HG02610 (cell line): ENCODE data around the gene TP63.
"Not testable (repeated sequence)": the region's sequence is repeated elsewhere in the genome, so short reads cannot be mapped to it uniquely, and the experiment has no call there.

ENCODE experiments used
- ATAC-seq: cut with Tn5 transposase; IDR thresholded peaks from one replicate; pipeline ENCODE4 v1.9.1; 2021; ENCODE audit warnings: mild to moderate bottlenecking, moderate library complexity; ENCODE audit not compliant: unreplicated experiment

TP63 gene

GRCh38 chr3:189631373-189631408 is at the start of gene TP63:
TSS of gene TP63 (plus strand) at chr3:189631389. CDS start at chr3:189631516, 127 bp downstream.
- ATAC-seq: no peak

GRCh38 chr3:189582179-189582578 is 49.0 kb upstream of the TP63 start:
- no peak for ATAC-seq

DNA sequence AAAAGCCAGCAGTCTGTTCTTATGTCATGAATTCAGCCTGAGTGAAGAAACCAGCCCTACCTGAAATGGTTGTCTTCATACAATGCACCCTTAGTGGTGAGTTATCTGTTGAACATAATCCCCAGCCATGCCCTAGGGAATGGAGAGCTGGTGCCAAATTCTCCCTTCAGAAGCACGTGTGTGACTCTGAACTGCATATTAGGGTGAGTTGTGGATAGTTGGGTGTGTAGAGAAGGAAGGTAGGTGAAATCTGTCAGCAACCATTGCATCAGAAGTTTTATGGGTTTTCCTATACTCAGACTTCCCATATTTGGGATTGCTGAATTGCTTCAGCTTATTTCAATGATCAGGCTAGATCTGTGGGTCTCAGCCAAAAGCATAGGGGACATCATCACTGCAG is 46.5 kb upstream of the TP63 start:
- ATAC-seq: no peak

DNA sequence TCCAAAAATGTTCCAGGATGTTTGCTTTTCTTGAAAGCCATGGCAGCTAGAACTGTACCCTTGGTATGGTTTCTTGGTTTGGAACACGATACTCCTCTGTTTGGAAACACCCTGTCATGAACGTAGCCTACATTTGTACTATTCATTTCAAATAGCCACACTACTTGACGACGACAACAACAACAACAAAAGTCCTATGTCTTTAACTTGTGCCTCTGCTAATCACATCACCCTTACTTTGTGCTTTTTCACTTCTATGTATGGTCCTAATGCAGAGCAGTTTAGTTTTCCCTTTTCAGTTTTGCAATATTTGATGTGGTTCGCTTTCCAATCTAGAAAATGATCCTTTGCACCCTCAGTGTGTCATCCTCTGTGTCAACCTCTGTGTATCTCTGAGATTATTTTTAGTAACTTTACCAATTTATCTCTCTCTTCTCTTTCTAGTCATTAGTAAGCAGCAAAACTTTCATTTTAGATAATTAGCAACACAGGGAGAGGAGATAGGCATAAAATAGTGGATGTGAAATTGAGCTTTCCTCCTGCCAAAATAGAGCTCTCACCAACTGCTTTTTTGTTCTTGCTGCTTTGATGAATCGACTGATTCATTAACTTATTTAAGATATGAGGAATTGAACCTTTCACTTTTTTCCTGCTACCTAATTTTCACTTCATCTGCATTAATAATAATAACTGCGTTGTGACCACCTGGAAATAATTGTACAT is 44.1 kb upstream of the TP63 start:
- peak; percentile 96 for ATAC-seq

- no peak for ATAC-seq
Measured at GRCh38 chr3:189587664-189588040, 43.5 kb upstream of the TP63 start.

DNA sequence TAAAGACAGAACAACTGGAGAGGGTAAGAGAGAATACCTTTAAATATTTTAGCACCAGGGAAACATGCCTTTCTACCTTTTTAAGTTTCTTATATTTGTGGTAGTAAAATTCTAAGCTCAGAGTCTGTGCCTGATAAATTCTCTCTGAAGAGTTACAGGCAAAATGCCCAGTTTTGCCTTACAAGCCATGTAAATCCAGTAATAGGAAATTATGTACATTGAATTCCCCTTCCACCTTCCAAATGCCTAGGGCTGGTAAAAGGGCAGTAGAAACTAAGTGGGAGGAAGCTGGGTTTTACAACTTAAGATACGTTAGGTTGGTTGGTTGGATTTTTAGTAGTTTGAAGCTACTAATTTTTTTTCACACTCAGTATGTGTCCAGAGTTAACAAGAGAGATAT is 43.1 kb upstream of the TP63 start:
- no peak for ATAC-seq

- ATAC-seq: no peak
Measured at GRCh38 chr3:189588475-189589178, 42.6 kb upstream of the TP63 start.

- no peak for ATAC-seq
Measured at GRCh38 chr3:189589179-189589569, 42.0 kb upstream of the TP63 start.

DNA sequence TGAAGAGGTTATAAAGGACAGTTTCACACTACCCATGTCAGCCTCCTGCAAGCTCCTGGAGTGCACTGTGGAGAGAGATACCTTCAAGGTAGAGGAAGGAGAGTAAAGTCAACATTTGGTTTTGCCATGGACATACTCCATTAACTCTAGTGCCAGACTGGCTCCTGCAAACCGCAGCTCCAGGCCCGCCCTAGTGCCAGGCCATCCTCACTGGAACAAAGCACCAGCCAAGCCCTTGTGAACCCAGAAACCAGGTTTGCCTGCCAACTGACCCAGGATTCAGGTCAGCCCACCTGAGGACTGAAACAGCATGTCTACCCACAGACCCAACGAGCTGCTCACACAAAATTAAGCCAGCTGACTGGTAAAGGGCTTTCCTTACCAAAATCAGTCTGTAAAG is 41.0 kb upstream of the TP63 start:
- no peak for ATAC-seq

DNA sequence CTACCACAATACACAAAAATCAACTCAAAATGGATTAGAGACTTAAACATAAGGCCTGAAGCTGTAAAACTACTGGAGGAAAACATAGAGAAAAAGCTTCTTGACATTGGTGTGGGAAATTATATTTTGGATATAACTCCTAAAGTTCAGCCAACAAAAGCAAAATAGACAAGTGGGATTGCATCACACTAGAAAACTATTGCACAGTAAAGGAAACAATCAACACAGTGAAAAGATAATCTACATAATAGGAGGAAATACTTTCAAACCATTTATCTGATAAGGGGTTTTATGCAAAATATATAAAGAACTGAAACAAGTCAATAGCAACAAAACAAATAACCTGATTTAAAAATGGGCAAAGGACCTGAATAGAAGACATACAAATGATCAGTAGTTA is 37.6 kb upstream of the TP63 start:
- no peak for ATAC-seq

- ATAC-seq: not testable (repeated sequence)
Measured at GRCh38 chr3:189596078-189596979, 34.9 kb upstream of the TP63 start.

DNA sequence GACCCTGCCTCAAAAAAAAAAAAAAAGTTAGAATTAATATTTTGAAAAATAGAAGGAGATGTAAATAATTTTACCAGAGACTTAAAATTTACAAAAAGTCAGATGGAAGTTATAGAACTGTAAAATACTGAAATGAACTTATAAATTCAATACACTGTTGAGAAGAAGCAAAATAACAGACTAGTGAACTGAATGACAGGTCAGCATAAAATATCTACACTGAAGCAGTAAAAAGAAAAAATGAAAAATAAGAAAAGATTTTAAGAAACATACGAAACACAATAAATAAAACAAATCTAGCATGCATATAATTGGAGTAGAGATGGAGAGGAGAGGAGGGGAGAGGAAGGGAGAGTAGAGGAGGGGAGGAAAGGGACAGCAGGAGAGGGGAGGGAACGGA is 33.3 kb upstream of the TP63 start:
- ATAC-seq: no peak

- ATAC-seq: no peak
Measured at GRCh38 chr3:189598530-189599225, 32.5 kb upstream of the TP63 start.

DNA sequence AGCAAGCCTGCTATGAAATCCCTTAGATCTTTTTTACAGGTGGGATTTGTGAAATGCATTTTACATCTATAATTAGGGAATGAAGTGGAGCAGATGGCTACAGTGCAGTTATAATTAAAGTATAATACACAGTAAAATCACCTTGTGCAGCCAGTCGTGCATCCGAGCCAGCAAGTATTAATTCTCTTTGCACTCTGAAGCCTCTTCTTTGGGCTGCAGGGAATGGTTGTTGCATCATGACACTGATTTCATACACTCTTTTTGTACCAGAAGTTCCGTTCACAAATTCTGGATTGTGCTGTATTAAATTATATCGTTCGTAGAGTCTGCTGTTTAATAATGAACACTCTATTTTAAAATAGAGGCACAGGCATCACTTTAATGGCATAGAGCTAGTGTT is 28.7 kb upstream of the TP63 start:
- no peak for ATAC-seq

- ATAC-seq: no peak
Measured at GRCh38 chr3:189605717-189606116, 25.5 kb upstream of the TP63 start.

DNA sequence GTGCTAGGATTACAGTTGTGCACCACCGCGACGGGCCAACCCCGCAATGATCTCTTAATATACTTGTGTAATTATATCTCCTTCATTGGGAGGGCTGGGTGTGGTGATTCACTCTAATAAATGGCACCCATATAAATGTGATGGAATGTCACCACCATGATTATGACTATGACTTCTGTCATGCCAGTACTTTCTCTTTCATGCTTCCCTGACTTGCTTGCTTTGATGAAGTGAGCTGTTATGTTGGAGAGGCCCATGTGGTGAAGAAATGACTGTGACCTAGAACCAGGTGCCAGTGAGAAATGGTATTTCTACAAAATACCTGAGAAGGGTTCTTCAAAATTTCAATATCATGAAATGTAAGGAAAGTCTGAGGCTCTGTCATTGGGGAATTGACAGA is 24.4 kb upstream of the TP63 start:
- ATAC-seq: no peak

DNA sequence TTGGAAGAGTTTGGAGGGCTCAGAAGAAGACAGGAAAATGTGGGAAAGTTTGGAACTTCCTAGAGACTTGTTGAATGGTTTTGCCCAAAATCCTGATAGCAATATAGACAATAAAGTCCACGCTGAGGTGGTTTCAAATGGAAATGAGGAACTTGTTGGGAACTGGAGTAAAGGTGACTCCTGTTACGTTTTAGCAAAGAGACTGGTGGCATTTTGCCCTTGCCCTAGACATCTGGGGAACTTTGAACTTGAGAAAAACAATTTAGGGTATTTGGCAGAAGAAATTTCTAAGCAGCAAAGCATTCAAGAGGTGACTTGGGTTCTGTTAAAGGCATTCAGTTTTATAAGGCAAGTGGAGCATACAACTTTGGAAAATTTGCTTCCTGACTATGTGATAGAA is 18.5 kb upstream of the TP63 start:
- not testable (repeated sequence) for ATAC-seq

- ATAC-seq: no peak
Measured at GRCh38 chr3:189613122-189613521, 18.1 kb upstream of the TP63 start.

- no peak for ATAC-seq
Measured at GRCh38 chr3:189621948-189622603, 9.1 kb upstream of the TP63 start.

GRCh38 chr3:189622629-189623028 is 8.6 kb upstream of the TP63 start:
- ATAC-seq: no peak

- ATAC-seq: no peak
Measured at GRCh38 chr3:189624130-189624529, 7.1 kb upstream of the TP63 start.
